Measurements from ENCODE around the gene YWHAE.

The YWHAE gene

DNA sequence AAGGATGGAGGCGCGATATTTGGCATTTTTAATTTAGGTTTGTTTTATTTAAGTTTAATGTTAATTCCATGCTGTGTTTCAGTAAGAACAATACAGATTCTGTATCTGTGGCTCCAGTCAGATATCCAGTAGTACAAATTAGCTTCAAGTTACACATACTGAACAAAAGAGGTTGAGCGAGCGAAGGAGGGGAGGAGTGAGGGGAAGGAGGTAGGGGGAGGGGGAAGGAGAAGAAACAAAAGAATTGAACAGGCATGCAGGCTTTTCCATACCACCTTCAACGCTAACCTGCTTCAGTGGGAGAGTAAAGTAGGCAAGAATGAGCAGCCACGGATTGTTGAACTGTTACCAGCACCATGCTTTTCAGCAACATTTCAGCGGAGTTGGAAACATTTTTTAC, 55.5 kb downstream of the YWHAE start:
- H3K27me3 ChIP-seq (ENCODE audit: insufficient read depth, low read length) = no peaks in the 10 kb centered on the region
- H3K9me3 ChIP-seq (ENCODE audit: low read length) = no peaks in the 10 kb centered on the region
- no peaks in the 10 kb centered on the region for H3K9me2 ChIP-seq (ENCODE audit: low read depth, low read length)
- H4K20me1 ChIP-seq (ENCODE audit: insufficient read depth, low read length) = peaks cover 3% of the 10 kb centered on the region; the same call in 1 of the 2 replicates
- H3K4me3 ChIP-seq (ENCODE audit: low read depth, low read length, poor library complexity, severe bottlenecking) = no peak overlapping the region
- H3K79me2 ChIP-seq (ENCODE audit: insufficient read depth, low read length) = 0 out of 2 replicates have a peak, but pooled peaks cover 4% of the 10 kb centered on the region
- TF ChIP-seq, protein P1, sequence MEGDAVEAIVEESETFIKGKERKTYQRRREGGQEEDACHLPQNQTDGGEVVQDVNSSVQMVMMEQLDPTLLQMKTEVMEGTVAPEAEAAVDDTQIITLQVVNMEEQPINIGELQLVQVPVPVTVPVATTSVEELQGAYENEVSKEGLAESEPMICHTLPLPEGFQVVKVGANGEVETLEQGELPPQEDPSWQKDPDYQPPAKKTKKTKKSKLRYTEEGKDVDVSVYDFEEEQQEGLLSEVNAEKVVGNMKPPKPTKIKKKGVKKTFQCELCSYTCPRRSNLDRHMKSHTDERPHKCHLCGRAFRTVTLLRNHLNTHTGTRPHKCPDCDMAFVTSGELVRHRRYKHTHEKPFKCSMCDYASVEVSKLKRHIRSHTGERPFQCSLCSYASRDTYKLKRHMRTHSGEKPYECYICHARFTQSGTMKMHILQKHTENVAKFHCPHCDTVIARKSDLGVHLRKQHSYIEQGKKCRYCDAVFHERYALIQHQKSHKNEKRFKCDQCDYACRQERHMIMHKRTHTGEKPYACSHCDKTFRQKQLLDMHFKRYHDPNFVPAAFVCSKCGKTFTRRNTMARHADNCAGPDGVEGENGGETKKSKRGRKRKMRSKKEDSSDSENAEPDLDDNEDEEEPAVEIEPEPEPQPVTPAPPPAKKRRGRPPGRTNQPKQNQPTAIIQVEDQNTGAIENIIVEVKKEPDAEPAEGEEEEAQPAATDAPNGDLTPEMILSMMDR (IDR thresholded peaks at IDR 0.05; ENCODE audit: low read length) = no peak
- TF ChIP-seq EZH2 (IDR thresholded peaks at IDR 0.05; ENCODE audit: borderline replicate concordance, low read length) = no peak
- H3K27ac ChIP-seq (ENCODE audit: low read depth, low read length, poor library complexity, severe bottlenecking) = no peak overlapping the region
- H3K36me3 ChIP-seq (ENCODE audit: insufficient read depth, low read length) = peaks cover 59% of the 10 kb centered on the region
- no peak overlapping the region for H2AFZ ChIP-seq (ENCODE audit: low read length)
- no peak overlapping the region for H3K9ac ChIP-seq (ENCODE audit: low read length)
- H3F3A ChIP-seq (ENCODE audit: insufficient read depth, low read length) = peaks cover 7% of the 10 kb centered on the region; the same call in 1 of the 2 replicates
- no peak overlapping the region for H3K4me2 ChIP-seq (ENCODE audit: low read length)
- H3K4me1 ChIP-seq (ENCODE audit: insufficient read depth, low read length, severe bottlenecking) = no peaks in the 10 kb centered on the region

DNA sequence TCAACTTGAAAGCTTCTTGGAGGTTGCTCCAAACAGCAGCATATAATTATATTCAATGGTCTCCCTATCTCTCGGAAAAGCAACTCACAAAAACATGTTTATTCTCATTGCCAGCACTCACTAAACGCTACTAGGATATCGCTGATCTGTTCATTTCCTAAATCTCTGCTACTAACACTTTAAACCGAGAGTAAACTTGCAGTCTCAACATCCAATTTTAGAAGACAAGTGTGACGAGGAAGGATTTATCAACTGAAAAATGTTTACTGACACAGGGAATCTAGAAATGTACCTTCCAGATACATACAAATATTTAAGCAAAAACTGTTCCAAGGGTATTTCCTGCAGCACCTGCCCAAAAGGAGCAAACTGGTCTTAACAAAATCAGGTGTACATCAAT, 56.5 kb downstream of the YWHAE start:
- peaks cover 7% of the 10 kb centered on the region; the same call in 1 of the 2 replicates for H3F3A ChIP-seq (ENCODE audit: insufficient read depth, low read length)
- no peak overlapping the region for H3K4me2 ChIP-seq (ENCODE audit: low read length)
- TF ChIP-seq, protein P1 (IDR thresholded peaks at IDR 0.05; ENCODE audit: low read length) = no peak
- TF ChIP-seq EZH2 (IDR thresholded peaks at IDR 0.05; ENCODE audit: borderline replicate concordance, low read length) = no peak
- H3K9ac ChIP-seq (ENCODE audit: low read length) = no peak overlapping the region
- H3K9me2 ChIP-seq (ENCODE audit: low read depth, low read length) = no peaks in the 10 kb centered on the region
- H3K27ac ChIP-seq (ENCODE audit: low read depth, low read length, poor library complexity, severe bottlenecking) = no peak overlapping the region
- H3K36me3 ChIP-seq (ENCODE audit: insufficient read depth, low read length) = peaks cover 51% of the 10 kb centered on the region
- no peak overlapping the region for H3K4me3 ChIP-seq (ENCODE audit: low read depth, low read length, poor library complexity, severe bottlenecking)
- no peaks in the 10 kb centered on the region for H3K9me3 ChIP-seq (ENCODE audit: low read length)
- H3K4me1 ChIP-seq (ENCODE audit: insufficient read depth, low read length, severe bottlenecking) = no peaks in the 10 kb centered on the region
- 0 out of 2 replicates have a peak, but pooled peaks cover 4% of the 10 kb centered on the region for H3K79me2 ChIP-seq (ENCODE audit: insufficient read depth, low read length)
- peaks cover 3% of the 10 kb centered on the region; the same call in 1 of the 2 replicates for H4K20me1 ChIP-seq (ENCODE audit: insufficient read depth, low read length)
- no peaks in the 10 kb centered on the region for H3K27me3 ChIP-seq (ENCODE audit: insufficient read depth, low read length)
- no peak overlapping the region for H2AFZ ChIP-seq (ENCODE audit: low read length)

DNA sequence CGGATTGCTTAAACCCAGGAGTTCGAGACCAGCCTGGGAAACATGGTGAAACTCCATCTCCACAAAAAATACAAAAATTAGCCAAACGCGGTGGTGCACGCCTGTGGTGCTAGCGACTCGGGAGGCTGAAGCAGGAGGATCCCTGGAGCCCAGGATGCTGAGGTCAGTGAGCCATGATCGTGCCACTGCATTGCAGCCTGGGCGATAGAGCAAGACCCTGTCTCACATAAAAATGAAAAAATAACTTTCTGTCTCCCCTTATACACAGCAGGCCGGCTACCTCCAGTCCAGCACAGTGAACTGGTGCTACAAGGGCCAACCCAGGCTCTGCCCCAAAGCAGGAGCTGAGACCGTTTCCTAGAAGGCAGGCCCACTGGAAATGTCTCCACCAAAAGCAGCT, 59.7 kb downstream of the YWHAE start:
- peaks cover 23% of the 10 kb centered on the region for H3K36me3 ChIP-seq (ENCODE audit: insufficient read depth, low read length)
- H3F3A ChIP-seq (ENCODE audit: insufficient read depth, low read length) = peaks cover 7% of the 10 kb centered on the region; the same call in 1 of the 2 replicates
- no peak overlapping the region for H3K4me2 ChIP-seq (ENCODE audit: low read length)
- no peak overlapping the region for H2AFZ ChIP-seq (ENCODE audit: low read length)
- no peaks in the 10 kb centered on the region for H3K79me2 ChIP-seq (ENCODE audit: insufficient read depth, low read length)
- H4K20me1 ChIP-seq (ENCODE audit: insufficient read depth, low read length) = peaks cover 3% of the 10 kb centered on the region; the same call in 1 of the 2 replicates
- H3K9me2 ChIP-seq (ENCODE audit: low read depth, low read length) = no peaks in the 10 kb centered on the region
- H3K9me3 ChIP-seq (ENCODE audit: low read length) = no peaks in the 10 kb centered on the region
- H3K27ac ChIP-seq (ENCODE audit: low read depth, low read length, poor library complexity, severe bottlenecking) = no peak overlapping the region
- H3K4me3 ChIP-seq (ENCODE audit: low read depth, low read length, poor library complexity, severe bottlenecking) = no peak overlapping the region
- no peak overlapping the region for H3K9ac ChIP-seq (ENCODE audit: low read length)
- H3K4me1 ChIP-seq (ENCODE audit: insufficient read depth, low read length, severe bottlenecking) = no peaks in the 10 kb centered on the region
- TF ChIP-seq, protein P1 (IDR thresholded peaks at IDR 0.05; ENCODE audit: low read length) = no peak
- no peak for TF ChIP-seq EZH2 (IDR thresholded peaks at IDR 0.05; ENCODE audit: borderline replicate concordance, low read length)
- H3K27me3 ChIP-seq (ENCODE audit: insufficient read depth, low read length) = no peaks in the 10 kb centered on the region

Data from OCI-LY1 (cell line).